NCI-H146 (cell line): Measurements from ENCODE around the gene UNC5CL.
A peak's percentile ranks its signal among the peaks of the same experiment; 100 is the strongest.

ENCODE experiments used
- DNase-seq: peaks from one replicate; lab custom pipeline; 2025; lab: John Stamatoyannopoulos, UW

The UNC5CL gene

GRCh38 chr6:41062056-41062455 is 23.0 kb upstream of the UNC5CL start:
- no peak for DNase-seq

DNA sequence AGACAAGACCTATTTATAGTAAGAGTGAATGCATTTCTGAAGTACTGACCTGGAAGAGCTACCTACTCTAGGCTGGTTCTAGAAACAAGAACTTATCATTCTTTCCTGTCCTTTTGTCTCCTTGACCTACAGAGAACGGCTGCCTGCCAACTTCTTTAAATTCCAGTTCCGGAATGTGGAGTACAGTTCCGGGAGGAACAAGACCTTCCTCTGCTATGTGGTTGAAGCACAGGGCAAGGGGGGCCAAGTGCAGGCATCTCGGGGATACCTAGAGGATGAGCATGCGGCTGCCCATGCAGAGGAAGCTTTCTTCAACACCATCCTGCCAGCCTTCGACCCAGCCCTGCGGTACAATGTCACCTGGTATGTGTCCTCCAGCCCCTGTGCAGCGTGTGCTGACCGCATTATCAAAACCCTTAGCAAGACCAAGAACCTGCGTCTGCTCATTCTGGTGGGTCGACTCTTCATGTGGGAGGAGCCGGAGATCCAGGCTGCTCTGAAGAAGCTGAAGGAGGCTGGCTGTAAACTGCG is 22.2 kb upstream of the UNC5CL start:
- no peak for DNase-seq

- DNase-seq = no peak
Observed at GRCh38 chr6:41059556-41059955, 20.5 kb upstream of the UNC5CL start.

DNA sequence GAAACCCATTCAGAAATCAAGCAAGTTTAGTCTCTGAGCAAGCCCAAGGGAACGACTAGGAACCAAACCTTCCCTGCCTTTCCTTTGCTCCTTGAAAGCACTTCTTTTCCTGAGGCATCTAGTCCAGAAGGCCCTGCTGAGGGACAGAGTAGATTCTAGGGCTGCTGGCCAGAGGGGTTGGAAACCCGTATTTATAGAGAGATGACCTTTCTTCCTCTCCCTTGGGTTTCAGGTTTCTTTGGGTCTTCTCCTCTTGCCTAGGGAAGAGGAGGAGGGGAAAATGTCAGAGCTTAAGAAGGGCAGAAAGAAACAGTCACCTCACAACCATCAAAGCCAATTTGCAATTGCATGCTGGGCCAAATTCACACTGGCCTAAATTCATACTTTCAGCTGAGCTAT is 19.8 kb upstream of the UNC5CL start:
- no peak for DNase-seq

DNA sequence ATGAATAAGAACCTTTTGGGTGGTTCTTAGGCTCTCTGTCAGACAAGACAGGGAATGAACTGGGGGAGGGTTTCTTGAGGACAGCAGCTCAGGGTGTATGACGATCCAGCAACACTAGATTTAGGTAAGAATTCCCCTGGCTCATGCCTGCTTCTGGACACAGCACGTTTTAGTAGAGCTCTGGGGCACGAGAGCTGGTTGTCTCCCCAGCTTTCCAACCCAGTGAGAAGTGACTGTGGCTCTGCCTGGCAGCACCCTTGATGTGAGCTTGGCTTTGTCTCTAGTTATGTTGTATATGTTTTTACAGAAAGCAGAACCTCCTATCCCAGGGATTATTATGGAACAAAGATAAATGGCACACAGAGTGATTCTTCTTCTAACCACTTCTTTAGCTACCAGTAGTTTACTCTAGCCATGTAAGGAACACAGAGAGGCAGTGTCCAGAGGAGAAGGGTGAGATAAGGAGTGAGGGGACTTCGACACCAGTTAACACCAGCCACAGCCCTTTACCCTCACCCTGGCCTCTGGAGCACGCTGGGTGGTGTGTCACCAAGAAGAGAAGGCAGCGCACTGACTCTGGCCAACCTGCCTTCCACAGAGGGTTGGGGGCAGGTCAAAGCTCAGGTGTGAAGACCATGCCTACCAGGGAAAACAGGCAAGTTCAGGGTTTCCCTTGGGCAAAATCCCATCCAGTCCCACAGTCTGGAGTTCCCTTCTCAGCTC is 17.9 kb upstream of the UNC5CL start:
- DNase-seq = no peak

DNA sequence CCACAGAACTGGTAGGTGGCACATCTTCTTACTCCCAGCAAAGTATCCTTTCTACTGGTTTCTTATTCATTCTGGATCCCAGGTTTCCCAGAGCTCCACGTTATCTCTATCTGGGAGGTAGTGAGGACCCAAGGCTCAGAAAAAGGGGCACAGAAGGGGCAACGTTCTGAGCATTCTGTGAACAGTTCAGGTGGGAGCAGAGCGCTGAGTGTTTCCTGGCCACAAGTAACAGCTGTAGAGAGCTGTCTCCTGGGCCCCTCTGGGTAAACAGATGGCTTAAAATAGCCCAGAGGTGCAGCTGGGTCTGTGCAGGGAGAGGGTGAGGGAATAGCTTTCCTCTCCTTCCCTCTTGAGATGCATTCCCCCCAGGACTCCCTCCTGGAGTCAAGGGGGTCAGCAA is 16.1 kb upstream of the UNC5CL start:
- DNase-seq = peak; percentile 55

DNA sequence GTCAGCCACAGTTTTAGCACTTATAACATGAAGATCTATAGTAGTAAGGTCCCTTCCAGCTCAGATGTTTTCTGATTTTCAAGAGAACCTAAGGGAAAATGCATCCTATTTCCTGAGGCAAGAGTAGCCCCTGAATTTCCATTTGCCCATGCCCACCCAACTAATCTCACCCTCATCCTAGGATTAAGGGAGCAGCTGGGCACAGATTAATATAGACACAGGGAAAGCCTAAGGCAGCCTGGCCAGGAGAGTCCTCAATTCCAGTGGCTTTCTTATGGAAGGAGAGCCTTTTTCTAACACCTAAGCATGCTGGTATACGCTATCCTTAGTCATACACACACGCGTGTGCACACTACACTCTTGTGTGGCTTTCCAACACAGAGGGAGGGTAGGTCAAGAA is 15.5 kb upstream of the UNC5CL start:
- DNase-seq = no peak

DNA sequence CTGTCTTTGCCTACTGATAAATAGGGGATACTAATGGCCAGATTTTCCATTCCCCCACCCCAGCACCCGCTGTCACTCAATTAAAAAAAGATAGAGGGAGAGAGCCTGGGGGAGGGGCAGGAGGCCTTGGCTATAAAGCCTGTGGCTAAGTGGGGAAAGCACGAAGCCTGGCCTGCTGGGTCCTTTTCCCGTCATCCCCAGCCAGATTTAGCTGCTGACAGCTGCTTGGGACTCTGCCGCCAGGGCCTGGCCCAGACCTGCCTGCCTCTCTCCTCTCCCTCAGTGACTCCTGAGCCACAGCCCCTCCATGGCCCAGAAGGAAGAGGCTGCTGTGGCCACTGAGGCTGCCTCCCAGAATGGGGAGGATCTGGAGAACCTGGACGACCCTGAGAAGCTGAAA is 14.0 kb upstream of the UNC5CL start, which contains the start of gene APOBEC2:
Gene APOBEC2 (plus strand): TSS at position 162 of the 400 bp plus-strand sequence. CDS start 146 bp downstream, at position 308.
- peak; percentile 26 for DNase-seq

GRCh38 chr6:41051873-41052272 is 12.9 kb upstream of the UNC5CL start:
- no peak for DNase-seq

- no peak for DNase-seq
Observed at GRCh38 chr6:41050536-41050935, 11.5 kb upstream of the UNC5CL start.

- no peak for DNase-seq
Observed at GRCh38 chr6:41049955-41050354, 10.9 kb upstream of the UNC5CL start.

GRCh38 chr6:41049521-41049920 is 10.5 kb upstream of the UNC5CL start:
- no peak for DNase-seq

DNA sequence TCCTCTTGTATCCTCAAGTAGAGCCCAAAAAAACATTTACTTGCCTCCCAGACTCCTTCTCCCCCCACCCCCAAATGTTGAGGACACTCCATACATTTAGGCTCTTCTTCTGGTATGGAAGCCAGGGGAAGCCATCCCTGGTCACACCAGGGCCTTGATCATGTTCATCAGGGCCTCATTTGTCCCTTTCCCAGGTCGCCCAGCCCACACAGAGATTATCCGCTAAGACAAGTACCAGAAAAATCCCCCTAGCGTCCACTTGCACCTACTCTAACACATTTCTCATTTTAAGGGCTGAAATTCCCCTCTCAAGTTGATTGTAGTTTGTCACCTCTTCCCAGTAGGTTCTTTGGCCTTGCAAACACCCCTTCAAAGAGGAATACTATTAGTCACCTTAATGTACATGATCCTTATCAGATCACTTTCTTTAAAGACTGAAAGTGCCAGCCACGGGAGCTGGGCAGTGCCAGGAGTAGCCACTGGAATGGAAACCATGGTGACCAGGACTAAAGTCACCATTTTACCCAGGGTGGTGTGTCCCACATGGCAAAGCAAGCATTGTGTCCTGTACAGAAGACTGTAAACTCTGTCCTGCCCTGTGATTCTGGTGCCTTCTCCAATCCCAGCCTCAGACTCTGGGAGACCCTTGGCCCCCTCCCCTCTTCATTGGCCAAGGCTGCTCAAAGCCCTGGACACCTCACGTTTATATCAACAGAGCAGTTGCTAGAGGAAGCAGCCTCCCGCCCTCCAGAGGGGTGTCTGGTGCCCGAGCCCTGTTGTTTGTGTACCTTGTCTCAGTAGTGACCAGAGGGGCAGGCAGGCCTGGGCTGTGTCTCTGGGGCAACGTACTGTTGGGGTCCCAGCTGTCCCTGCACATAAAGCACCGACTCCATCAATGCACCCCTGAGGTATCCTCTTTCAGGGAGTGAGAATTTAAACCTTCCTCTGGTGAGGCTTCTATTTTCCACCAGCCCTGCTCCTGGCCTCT is 9.0 kb upstream of the UNC5CL start:
- no peak for DNase-seq

DNA sequence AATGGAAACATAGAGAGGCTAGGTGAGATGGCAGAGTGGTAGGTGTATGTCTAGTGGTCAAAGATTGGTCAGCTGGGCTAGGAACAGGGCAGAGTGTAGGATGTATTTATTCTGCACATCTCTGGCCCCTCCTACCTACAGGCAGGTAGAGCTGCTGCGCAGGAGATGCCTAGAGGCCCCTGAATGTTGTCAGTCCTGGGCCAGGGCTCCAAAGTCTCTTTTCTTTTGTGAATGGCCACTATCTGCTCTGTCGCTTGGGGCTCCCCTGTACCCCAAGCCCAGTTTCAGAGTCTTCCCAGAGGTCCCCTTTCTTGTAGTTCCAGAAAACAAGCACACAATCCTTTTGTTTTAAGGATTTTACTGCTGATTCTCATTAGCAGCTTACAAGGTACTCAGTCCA is 8.3 kb upstream of the UNC5CL start:
- DNase-seq = no peak

DNA sequence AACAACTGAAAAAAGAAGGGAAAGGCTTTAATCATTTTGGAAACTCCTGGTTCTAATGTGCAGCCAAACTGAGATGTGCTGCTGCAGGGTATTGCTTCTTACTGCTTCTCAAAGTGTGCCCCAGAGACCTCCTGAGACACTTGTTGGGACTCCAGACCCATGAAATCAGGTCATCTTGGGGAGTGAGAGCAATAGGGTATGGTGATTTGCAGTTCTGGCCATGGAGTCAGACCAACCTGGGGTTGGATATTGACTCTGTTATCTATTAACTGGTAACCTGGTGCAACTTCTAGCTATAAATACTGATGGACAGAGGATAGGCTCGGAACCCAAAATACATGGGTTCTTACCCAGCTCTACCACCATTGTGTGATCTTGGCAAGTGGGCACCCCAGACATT is 7.1 kb upstream of the UNC5CL start:
- DNase-seq = no peak

DNA sequence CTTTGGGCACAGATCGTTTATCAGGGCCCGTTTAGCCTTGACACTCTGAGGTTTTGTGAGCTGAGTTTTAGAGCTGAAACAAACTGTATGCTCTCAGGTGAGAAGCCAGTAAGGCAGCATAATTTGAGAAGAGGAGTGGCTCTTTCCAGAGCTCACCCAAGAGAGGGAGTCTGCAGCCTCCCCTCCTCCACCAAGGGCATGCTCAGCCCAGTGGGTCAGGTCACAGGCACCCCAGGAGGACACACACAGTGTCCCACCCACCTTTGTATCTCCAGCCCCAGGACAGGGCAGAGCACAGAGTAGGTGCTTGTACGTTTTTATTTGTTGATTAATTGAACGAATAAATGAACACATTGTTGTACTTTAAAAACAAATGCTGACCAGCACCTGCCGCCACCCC is 6.6 kb upstream of the UNC5CL start:
- DNase-seq = no peak

DNA sequence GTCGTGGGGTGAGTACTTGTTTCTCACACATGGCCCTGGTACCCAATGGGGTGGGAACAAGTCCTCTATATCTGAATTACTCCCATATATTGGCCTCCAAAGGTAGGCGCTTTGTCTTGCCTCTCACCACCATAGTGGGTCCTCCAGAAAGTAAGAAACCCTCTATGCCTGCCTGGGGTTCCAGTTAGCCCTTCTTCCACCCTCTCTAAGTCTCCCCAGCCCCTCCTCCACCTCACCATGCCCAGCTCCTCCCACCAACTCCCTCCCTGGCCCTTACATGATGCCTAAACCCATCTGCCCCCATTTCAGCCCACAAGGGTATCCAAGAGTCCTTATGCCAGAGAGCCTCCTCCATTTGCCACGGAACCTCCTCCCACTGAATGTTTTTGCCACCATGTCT is 4.1 kb upstream of the UNC5CL start:
- DNase-seq = no peak

DNA sequence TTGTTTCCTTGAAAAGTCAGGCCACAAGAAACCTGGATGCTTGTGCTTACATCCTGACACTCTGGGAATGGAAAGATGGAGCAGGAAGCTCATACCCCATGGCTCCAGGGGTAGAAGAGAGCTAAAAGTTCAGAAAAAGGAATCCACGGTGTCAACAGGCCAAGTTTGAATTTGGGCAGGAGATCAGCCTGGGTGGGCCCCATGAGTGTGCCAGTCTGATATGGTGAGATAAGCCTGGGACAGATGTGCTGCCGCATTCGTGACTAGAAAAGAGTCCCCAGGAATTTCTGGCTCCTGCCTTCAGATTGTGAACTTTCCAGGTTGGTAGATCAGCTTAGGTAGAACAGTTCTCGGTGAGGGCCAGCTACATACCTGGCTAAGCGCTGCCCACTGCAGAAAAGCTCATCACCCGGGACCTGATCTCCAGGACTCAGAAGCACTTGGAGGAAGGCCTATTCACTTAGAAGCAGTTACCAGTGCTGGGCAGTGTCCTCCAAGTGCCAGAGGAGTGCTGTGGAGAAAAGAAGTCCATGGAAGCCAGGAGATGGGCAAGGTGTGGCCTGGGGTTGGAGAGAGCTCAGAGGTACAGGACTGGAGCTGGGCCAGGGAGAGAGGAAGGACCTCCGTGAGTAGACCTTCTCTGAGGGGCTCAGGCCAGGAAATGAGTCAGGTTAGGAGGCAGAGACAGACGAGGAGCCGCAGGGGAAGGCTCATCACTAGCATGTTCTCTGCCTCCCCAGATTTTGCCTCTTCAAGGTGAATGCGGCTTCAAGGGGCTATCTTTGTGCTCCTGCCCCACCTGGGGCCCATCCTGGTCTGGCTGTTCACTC is 3.4 kb upstream of the UNC5CL start, which contains the start of gene TSPO2:
Gene TSPO2 (plus strand): TSS at position 242 of the 830 bp plus-strand sequence. CDS start 519 bp downstream, at position 761.
- no peak for DNase-seq

GRCh38 chr6:41040940-41041536 is 2.0 kb upstream of the UNC5CL start:
- DNase-seq = peak; percentile 22

DNA sequence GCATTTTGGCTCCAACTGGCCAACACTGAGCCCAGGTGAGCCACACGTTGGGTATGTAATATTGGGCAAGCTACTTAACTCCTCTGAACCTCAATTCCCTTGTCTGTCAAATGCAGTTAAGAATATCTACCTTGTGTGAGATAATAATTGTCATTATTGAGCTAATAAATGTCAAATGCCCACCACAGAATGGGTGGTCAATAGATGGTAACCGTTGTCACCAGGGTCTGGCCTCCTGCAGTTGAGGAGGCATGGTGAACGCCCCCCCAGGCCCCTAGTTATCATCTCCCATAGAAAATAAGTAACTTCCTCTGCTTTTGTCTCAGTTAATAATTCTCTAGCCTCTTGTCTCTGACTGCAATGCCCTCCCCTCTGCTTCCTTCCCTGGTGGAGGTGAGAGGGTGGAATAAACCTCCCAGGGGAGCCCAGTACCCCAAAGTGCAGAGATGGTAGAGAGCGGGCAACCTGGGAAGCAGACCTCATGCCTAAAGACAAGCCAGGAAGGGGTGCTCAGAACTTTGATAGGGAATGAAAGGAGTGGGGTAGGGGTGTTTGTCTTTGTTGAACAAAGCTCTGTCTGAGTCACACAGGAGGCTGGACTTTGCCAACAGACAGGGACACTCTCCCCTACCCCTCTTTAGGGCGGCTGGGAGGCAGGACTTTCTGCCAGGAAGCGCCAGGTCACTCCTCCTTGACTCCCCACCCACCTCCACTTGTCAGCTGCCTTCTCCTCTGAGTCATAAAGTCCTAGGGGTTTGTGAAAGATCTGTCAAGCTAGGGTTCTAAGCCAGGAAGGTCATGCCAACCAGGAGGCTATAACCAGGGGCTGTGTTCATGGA is 1.3 kb upstream of the UNC5CL start:
- DNase-seq = no peak
